NCI-H69 (cell line): ENCODE data around the gene UTP25.
"Not testable (repeated sequence)": the region's sequence is repeated elsewhere in the genome, so short reads cannot be mapped to it uniquely, and the experiment has no call there.

ENCODE experiments used
- DNase-seq: peaks from one replicate; lab custom pipeline; 2025; lab: John Stamatoyannopoulos, UW

UTP25 gene

DNA sequence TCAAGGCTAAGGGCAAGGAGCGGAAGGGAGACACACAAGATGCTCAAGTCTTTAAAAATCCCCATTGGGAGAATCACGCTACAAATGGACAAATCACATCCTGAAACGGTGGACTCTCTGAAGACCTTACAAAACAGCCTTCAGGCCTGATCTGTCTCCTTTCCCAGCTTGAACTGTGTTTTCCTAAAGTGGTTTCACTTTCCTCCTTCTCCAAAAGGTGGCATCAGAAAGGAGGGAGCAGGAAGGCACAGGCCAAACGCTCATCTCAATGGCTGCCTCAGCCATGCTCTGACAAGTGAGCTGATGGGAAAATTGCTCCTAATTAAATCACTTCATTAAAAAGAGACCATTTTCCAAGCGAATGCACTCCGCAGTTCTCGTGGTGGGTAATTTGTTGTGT, 47.7 kb downstream of the UTP25 start:
- DNase-seq: peak; percentile 97

- DNase-seq: peak; percentile 89
Observed at GRCh38 chr1:209876078-209876800, 48.5 kb downstream of the UTP25 start.

GRCh38 chr1:209877087-209877764, 49.5 kb downstream of the UTP25 start:
- peak; percentile 49 for DNase-seq

DNA sequence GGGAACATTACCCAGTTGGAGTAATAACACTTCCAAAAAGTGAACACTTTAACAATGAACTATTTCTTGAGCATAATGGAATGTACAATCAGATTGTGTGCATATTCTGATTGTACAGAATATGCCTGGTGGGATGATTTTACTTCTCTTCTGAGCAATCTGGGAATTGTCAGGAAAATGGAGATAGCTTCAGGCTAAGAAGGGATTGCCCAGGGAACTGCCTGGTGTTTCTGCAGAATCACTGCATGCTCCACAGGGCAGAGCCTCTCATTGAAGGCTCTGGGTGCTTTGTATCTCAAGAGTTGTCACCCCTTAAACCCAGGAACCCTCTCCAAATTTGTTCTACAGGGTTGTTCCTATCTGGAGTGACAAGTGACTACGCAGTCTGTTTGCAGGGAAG, 51.2 kb downstream of the UTP25 start:
- no peak for DNase-seq

DNA sequence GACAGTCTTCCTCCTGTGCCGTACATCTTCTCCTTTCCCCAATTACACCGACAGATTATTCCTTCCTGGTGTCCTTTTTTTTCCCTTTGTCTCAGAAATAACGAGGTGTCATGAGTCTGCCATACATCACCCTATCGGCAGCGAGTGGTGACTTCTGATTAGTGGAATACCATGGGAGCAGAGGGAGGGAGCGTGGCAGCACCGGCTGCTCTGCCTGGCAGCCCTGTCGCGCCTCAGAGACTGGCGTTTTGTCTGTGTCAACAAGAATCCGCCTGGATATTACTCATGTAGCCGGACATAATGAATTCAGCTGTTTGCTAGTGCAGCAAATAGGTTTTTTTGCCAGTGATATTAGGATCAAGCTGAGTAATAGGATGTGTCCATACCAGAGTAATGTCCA, 51.8 kb downstream of the UTP25 start:
- peak; percentile 97 for DNase-seq

GRCh38 chr1:209880031-209880430, 52.3 kb downstream of the UTP25 start:
- DNase-seq: peak; percentile 80

- DNase-seq: no peak
Observed at GRCh38 chr1:209881619-209882018, 53.8 kb downstream of the UTP25 start.

- DNase-seq: no peak
Observed at GRCh38 chr1:209882286-209882685, 54.5 kb downstream of the UTP25 start.

- DNase-seq: no peak
Observed at GRCh38 chr1:209882942-209883340, 55.2 kb downstream of the UTP25 start.

DNA sequence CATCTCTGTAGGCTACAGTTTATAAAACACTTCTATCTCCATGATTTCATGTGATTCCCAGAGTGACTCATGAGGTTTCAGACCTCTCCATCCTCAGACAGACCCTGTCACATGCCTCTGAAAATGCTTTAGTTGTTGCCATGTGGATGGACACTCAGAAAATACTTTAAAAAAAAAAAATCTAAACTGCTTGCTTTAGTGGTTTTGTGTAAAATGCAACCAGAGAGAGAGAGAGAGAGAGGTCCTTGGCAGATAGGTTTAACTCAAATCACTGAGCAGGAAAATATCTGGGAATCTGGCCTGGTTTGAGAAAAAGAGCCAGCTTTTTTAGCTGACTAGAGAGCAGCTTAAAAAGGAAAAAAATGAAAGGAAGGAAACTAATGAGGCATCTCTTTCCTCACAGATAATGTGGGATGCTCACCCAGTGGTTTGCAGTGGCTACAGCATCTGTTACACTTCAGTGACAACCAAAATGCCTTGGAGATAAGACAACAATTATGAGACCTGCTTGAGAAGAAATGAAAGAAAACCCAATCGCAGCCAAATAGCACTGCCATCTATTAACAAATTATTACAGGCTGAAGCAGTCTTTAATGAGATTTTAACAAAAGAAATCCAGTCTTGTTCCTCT, 55.7 kb downstream of the UTP25 start:
- peak; percentile 67 for DNase-seq

- DNase-seq: no peak
Observed at GRCh38 chr1:209884249-209884648, 56.5 kb downstream of the UTP25 start.

GRCh38 chr1:209884665-209885117, 56.9 kb downstream of the UTP25 start:
- DNase-seq: peak; percentile 80

- no peak for DNase-seq
Observed at GRCh38 chr1:209885403-209886218, 57.8 kb downstream of the UTP25 start.

DNA sequence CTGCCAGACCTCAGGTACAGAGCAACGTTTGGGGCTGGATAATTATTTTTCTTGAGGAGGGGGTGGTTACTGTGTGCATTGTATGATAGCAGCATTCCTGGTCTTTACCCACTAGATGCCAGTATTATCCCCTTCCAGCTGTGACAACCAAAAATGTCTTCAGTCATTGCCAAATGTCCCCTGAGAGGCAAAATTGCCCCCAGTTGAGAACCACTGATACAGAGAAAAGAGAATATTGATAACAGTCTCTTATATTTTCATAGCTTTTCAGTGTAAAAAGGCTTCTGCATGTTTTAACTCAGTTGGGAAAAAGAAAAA, 58.4 kb downstream of the UTP25 start:
- peak; percentile 69 for DNase-seq

- not testable (repeated sequence) for DNase-seq
Observed at GRCh38 chr1:209888291-209889076, 60.7 kb downstream of the UTP25 start.

GRCh38 chr1:209889077-209889418, 61.3 kb downstream of the UTP25 start:
- no peak for DNase-seq

DNA sequence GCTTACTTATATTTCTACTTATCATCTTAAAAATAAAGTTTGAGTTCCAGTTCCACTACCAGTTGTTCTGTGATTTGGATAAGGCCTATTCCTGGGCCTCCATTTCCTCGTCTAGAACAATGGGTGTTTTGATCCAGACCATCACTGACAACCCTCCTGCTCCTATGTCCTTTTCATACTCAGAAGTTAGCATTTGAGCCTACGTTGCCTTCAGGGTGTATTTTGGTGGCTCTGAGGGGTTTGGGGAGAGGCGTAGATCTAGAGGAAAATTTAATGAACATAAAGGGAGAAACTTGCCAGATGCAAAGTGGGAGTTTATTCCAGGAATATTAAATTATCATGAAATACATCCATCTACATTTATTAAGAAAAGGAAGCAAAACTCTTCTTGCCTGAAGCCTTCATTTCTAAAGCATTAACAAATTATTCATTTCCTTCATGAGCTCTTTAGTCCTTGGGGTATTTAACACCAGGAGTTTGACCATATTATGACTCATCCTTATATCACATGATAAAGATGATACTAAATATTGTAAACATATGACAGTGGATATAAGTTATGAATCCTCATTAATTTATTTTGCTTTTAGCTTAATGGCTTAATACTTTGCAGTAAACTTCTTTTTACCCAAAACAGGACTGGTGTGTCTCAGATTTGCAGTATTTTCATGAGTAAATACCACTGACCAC, 63.0 kb downstream of the UTP25 start:
- no peak for DNase-seq

- no peak for DNase-seq
Observed at GRCh38 chr1:209893751-209894150, 66.0 kb downstream of the UTP25 start.

GRCh38 chr1:209895709-209896108, 67.9 kb downstream of the UTP25 start:
- DNase-seq: no peak

GRCh38 chr1:209896346-209896745, 68.6 kb downstream of the UTP25 start:
- no peak for DNase-seq

GRCh38 chr1:209898271-209898670, 70.5 kb downstream of the UTP25 start:
- not testable (repeated sequence) for DNase-seq
